Left cardiac atrium (tissue), 4 donors: ENCODE measurements around the gene ALG12. TPM values are rescaled to one million over a fixed set of nuclear protein-coding genes. Genes with fewer than 3 reads are reported as not detected.

ENCODE experiments used
- ATAC-seq, 2 donors: fragments of 200-7000 bp; cut with Tn5 transposase; one replicate each; pipeline ENCODE4 v1.9.1; 2020; ENCODE audit warnings: mild to moderate bottlenecking in 2 of 2, moderate library complexity in 2 of 2
- DNase-seq: peaks from one replicate; pipeline ENCODE4 v3.0.0-alpha.2; 2020
- intact Hi-C, 2 donors: fragments of 100-400 bp; cut with DNase I; formaldehyde crosslinking; loops; one replicate each; pipeline versions ENCODE4 v1.14.1 to v1.15.1; 2022 to 2023
- long read RNA-seq: library from polyadenylated mRNA; unstranded; transcript quantifications from one replicate; pipeline ENCODE4 v2.0.0, GENCODE V29; 2021
- total RNA-seq, 2 donors: library from RNA; stranded (reverse); fragmentation: NEBNext Ultra II Directional; extraction: Animal tissue kit (Norgen Biotek cat#: 25700); gene quantifications; one replicate each; pipeline ENCODE4 v1.2.1, GENCODE V29; 2021
- donor health status: DM: no; HTN: yes; CAD: no.
- donor health status: DM: no; HTN: yes; CAD: no; lungs with severe emphysema.
- donor health status: DM: yes; HTN: yes; CAD: no.
- donor health status: Dilated cardiomyopathy.

The ALG12 gene
- total RNA-seq = 10 to 100 TPM; 15.3 to 15.9 TPM
- long read RNA-seq, full-length matches to known transcripts = 13 of 25 reads
- long read RNA-seq, partial matches to known transcripts = 5 of 25 reads
- long read RNA-seq, other reads (novel, unspliced or antisense) = 7 of 25 reads

GRCh38 chr22:49917974-49918910 is at the start of gene ALG12, which contains the start of gene CRELD2:
Gene ALG12, minus strand, starts transcription at chr22:49918438. Its CDS starts 4,673 bp downstream, at chr22:49913765.
Gene CRELD2, plus strand, starts transcription at chr22:49918634. Its CDS starts 136 bp downstream, at chr22:49918770.
- ATAC-seq (peak; percentile 98 to 99), DNase-seq (peak; percentile 99)
- intact Hi-C loops = loop anchor here in 1 of 2 donors (5.0 to 10.0 kb wide), 2 partner anchors 61 to 133 kb away; no protein-coding TSS in a partner anchor

- intact Hi-C loops = no loop called here
- DNase-seq = peak; percentile 61
- ATAC-seq = peak in 1 of 2 donors; percentile 12
These were observed 49.5 kb upstream of the ALG12 start for GRCh38 chr22:49967706-49968208.

DNA sequence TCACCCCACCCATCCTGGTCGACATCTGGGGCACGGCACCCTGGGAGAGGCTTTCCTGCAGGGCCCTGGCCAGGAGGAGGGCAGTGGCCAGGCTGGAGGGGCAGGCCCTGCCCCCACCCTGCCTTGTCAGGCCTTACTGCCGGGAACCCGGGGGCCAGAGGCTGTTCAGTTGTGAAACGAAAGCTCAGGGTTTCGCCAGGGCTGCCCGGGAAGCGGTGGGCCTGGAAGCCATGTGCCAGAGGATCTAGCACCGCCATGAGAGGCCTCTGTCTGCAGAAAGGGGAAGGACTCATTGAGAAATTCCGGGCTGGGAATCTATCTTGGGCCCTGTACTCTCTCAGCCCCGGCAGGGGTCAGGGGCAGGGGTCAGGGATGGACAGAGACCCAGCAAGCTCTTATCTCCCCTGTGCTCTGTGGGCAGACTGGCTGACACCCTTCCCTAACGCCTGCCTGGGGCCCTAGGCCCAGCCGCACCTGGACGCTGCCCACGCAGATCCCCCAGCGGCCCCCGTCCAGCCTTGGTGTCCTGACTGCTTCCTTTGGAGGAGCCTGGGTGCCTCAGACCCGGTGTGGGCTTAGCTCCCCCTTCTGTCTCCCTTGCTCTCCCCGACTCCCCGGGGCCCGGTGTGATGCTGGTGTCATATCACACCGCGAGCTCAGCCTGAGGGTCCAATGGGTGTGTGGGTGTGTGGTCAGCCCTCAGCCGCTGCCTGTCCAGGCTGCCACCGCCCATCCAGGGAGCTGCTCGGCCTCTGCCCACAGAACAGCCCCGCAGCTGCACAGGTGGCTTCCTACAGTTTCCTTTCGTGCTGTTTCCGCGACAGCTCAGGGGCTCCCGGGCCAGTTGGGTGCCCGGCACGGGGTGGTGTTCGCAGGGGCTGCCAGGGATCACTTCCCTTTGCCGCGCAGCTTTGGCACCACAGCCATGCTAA is 48.8 kb upstream of the ALG12 start:
- ATAC-seq = peak in 1 of 2 donors; percentile 1
- intact Hi-C loops = no loop called here
- DNase-seq = peak; percentile 76

GRCh38 chr22:49966041-49966773 is 48.0 kb upstream of the ALG12 start:
- intact Hi-C loops = no loop called here
- peak; percentile 25 for DNase-seq
- ATAC-seq = no peak

DNA sequence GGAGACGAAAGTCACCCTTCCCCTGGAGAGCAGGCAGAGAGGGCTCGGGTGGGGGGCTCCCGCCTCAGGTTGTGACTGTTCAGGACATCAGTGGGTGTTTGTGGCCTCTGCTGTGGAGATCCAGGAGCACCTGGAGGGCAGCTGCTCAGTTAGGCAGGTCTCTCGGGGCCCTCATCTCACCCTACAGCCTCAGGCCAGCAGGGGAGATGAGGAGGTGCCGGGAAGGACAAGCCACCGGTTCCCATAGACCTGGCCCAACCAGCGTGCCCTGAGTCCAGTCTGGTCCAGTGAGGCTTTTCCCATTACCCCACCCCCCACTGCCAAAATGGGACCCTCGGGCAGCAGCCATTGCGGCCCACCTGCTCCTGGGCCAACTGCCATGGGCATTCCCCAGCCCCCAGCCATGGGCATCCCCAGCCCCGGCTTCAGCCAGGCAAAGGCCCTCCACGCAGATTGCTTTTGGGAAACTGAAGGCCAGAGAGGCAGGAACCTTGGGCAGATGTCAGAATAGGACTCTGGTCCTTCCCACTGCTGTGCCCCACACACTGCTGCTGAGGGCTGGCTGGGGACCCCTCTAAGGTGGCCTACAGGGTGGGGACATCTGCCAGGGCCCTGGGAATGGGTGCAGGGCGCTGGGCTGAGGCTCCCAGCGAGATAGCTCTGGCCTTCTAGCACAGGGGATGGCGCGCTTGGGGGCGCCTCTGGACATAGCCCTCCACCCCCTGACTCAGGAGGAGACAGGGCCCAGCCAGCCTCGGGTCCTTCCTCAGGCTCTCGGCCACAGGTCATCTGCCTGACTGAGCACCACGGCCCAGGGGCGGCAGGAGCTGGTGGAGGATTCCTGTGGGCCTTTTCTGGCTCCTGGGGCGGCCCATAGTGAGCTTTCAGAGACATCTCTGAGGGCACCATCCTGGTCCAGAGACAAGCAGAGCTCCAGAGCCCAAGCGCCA is 47.1 kb upstream of the ALG12 start:
- ATAC-seq (no peak), DNase-seq (no peak)
- intact Hi-C loops = no loop called here

GRCh38 chr22:49964136-49965090 is 46.2 kb upstream of the ALG12 start:
- intact Hi-C loops = no loop called here
- no peak for ATAC-seq
- no peak for DNase-seq

- ATAC-seq (no peak), DNase-seq (peak; percentile 25)
- intact Hi-C loops = no loop called here
These were observed 45.4 kb upstream of the ALG12 start for GRCh38 chr22:49963647-49964026.

- DNase-seq = peak; percentile 56
- intact Hi-C loops = no loop called here
- ATAC-seq = no peak
These were observed 44.8 kb upstream of the ALG12 start for GRCh38 chr22:49962751-49963646.

- intact Hi-C loops = no loop called here
- DNase-seq = peak; percentile 90
- ATAC-seq = peak; percentile 28 to 41
These were observed 43.9 kb upstream of the ALG12 start for GRCh38 chr22:49962012-49962750.

- ATAC-seq = no peak
- intact Hi-C loops = no loop called here
- no peak for DNase-seq
These were observed 43.4 kb upstream of the ALG12 start for GRCh38 chr22:49961601-49962011.

GRCh38 chr22:49961005-49961600 is 42.9 kb upstream of the ALG12 start:
- intact Hi-C loops = no loop called here
- DNase-seq (peak; percentile 60), ATAC-seq (peak in 1 of 2 donors; percentile 1)

DNA sequence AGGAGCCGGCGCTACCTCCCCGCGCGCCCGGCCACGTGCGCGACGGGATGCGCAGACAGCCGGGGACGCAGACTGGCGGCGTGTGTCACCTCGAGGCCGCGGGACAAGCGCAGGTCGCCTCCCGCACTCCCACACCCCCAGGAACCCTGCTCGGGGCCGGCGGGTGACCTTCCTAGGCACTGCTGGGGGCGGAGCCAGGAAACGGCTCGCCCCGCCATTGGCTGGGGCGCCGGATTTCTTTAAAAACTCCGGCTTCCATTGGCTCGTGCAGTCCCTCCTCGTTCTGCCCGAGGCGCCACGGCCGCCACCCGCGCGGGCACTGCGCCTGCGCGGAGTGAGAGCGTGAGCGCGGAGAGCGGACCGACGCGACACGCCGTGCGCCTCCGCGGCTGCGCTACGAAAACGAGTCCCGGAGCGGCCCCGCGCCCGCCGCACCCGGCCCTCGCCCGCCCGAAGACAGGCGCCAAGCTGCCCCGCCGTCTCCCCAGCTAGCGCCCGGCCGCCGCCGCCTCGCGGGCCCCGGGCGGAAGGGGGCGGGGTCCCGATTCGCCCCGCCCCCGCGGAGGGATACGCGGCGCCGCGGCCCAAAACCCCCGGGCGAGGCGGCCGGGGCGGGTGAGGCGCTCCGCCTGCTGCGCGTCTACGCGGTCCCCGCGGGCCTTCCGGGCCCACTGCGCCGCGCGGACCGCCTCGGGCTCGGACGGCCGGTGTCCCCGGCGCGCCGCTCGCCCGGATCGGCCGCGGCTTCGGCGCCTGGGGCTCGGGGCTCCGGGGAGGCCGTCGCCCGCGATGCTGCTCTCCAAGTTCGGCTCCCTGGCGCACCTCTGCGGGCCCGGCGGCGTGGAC is 42.1 kb upstream of the ALG12 start, which contains the start of gene PIM3:
PIM3 (plus strand) TSS at position 614 of the 846 bp plus-strand sequence; CDS start at position 790, 176 bp downstream.
- ATAC-seq (peak; percentile 81 to 84), DNase-seq (peak; percentile 94)
- intact Hi-C loops = no loop called here

DNA sequence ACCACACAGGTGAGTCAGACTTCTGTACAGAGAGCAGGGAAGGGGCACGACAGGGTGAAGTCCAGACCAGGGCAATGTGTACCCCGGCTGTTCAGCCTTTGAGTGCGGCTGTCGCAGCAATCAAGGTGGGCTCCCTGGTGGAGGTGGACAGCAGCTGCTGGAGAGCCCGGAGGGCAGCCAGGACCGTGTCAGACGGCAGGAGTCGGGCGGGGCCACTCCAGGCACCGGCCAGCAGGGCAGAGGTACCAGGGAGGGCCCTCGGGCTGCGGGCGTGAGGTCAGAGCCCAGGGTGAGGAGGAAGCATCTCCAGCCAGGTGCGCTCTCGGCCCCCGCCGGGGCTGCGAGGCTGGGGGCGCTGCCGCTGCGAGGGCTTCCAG is 41.5 kb upstream of the ALG12 start:
- no peak for DNase-seq
- peak; percentile 1 to 6 for ATAC-seq
- intact Hi-C loops = no loop called here
